ENCODE measurements around the gene IL17RB.

IL17RB gene

GRCh38 chr3:53842436-53843194, 3.8 kb upstream of the IL17RB start:
- DNase-seq (ENCODE audit: low read depth in 1 of 2, low spot score in 1 of 2), result peak; percentile 19 to 86
- TF ChIP-seq JUND (IDR thresholded peaks at IDR 0.05; ENCODE audit: low read depth), result no peak
- in situ Hi-C loops (cut with HindIII; ENCODE audit: low pct_unique_long_range_greater_than_20kb, low sequenced_read_pairs), result no loop called here

GRCh38 chr3:53843195-53844177, 2.9 kb upstream of the IL17RB start:
- no peak for TF ChIP-seq JUND (IDR thresholded peaks at IDR 0.05; ENCODE audit: low read depth)

GRCh38 chr3:53844262-53845102, 1.9 kb upstream of the IL17RB start:
- no peak for TF ChIP-seq JUND (IDR thresholded peaks at IDR 0.05; ENCODE audit: low read depth)
- in situ Hi-C loops (cut with HindIII; ENCODE audit: low pct_unique_long_range_greater_than_20kb, low sequenced_read_pairs), result no loop called here
- no peak for DNase-seq (ENCODE audit: low read depth in 1 of 2, low spot score in 1 of 2)

More at GRCh38 chr3:53843195-53844177, 2.9 kb upstream of the IL17RB start:
- no peak for DNase-seq (ENCODE audit: low read depth in 1 of 2, low spot score in 1 of 2)
- in situ Hi-C loops (cut with HindIII; ENCODE audit: low pct_unique_long_range_greater_than_20kb, low sequenced_read_pairs), result no loop called here

- no peak for TF ChIP-seq JUND (IDR thresholded peaks at IDR 0.05; ENCODE audit: low read depth)
- DNase-seq (ENCODE audit: low read depth in 1 of 2, low spot score in 1 of 2), result peak; percentile 61 to 81
- in situ Hi-C loops (cut with HindIII; ENCODE audit: low pct_unique_long_range_greater_than_20kb, low sequenced_read_pairs), result no loop called here
Measured at GRCh38 chr3:53845103-53845880, 1.1 kb upstream of the IL17RB start.

GRCh38 chr3:53845881-53846133, 561 bp upstream of the IL17RB start:
- no peak for DNase-seq (ENCODE audit: low read depth in 1 of 2, low spot score in 1 of 2)
- no peak for TF ChIP-seq JUND (IDR thresholded peaks at IDR 0.05; ENCODE audit: low read depth)
- in situ Hi-C loops (cut with HindIII; ENCODE audit: low pct_unique_long_range_greater_than_20kb, low sequenced_read_pairs), result no loop called here

GRCh38 chr3:53846851-53847155, 435 bp downstream of the IL17RB start:
- in situ Hi-C loops (cut with HindIII; ENCODE audit: low pct_unique_long_range_greater_than_20kb, low sequenced_read_pairs), result no loop called here
- DNase-seq (ENCODE audit: low read depth in 1 of 2, low spot score in 1 of 2), result no peak
- TF ChIP-seq JUND (IDR thresholded peaks at IDR 0.05; ENCODE audit: low read depth), result no peak

- no peak for TF ChIP-seq JUND (IDR thresholded peaks at IDR 0.05; ENCODE audit: low read depth)
- DNase-seq (ENCODE audit: low read depth in 1 of 2, low spot score in 1 of 2), result no peak
- in situ Hi-C loops (cut with HindIII; ENCODE audit: low pct_unique_long_range_greater_than_20kb, low sequenced_read_pairs), result no loop called here
Measured at GRCh38 chr3:53849916-53850315, 3.5 kb downstream of the IL17RB start.

GRCh38 chr3:53850895-53851294, 4.5 kb downstream of the IL17RB start:
- no peak for TF ChIP-seq JUND (IDR thresholded peaks at IDR 0.05; ENCODE audit: low read depth)
- DNase-seq (ENCODE audit: low read depth in 1 of 2, low spot score in 1 of 2), result no peak
- in situ Hi-C loops (cut with HindIII; ENCODE audit: low pct_unique_long_range_greater_than_20kb, low sequenced_read_pairs), result no loop called here

- TF ChIP-seq JUND (IDR thresholded peaks at IDR 0.05; ENCODE audit: low read depth), result no peak
- in situ Hi-C loops (cut with HindIII; ENCODE audit: low pct_unique_long_range_greater_than_20kb, low sequenced_read_pairs), result no loop called here
- no peak for DNase-seq (ENCODE audit: low read depth in 1 of 2, low spot score in 1 of 2)
Measured at GRCh38 chr3:53856964-53857363, 10.6 kb downstream of the IL17RB start.

GRCh38 chr3:53858096-53858741, 11.9 kb downstream of the IL17RB start:
- DNase-seq (ENCODE audit: low read depth in 1 of 2, low spot score in 1 of 2), result no peak

GRCh38 chr3:53859178-53859577, 12.8 kb downstream of the IL17RB start:
- in situ Hi-C loops (cut with HindIII; ENCODE audit: low pct_unique_long_range_greater_than_20kb, low sequenced_read_pairs), result no loop called here
- no peak for DNase-seq (ENCODE audit: low read depth in 1 of 2, low spot score in 1 of 2)
- TF ChIP-seq JUND (IDR thresholded peaks at IDR 0.05; ENCODE audit: low read depth), result no peak

More at GRCh38 chr3:53858096-53858741, 11.9 kb downstream of the IL17RB start:
- TF ChIP-seq JUND (IDR thresholded peaks at IDR 0.05; ENCODE audit: low read depth), result no peak
- in situ Hi-C loops (cut with HindIII; ENCODE audit: low pct_unique_long_range_greater_than_20kb, low sequenced_read_pairs), result no loop called here

Data from T47D (cell line).